GM18868 (cell line): ENCODE measurements around the gene PDE11A.

Experiments used
- ATAC-seq: cut with Tn5 transposase; IDR thresholded peaks from one replicate; pipeline ENCODE4 v1.9.1; 2021; ENCODE audit warnings: mild to moderate bottlenecking, moderate library complexity; ENCODE audit not compliant: unreplicated experiment

PDE11A gene

DNA sequence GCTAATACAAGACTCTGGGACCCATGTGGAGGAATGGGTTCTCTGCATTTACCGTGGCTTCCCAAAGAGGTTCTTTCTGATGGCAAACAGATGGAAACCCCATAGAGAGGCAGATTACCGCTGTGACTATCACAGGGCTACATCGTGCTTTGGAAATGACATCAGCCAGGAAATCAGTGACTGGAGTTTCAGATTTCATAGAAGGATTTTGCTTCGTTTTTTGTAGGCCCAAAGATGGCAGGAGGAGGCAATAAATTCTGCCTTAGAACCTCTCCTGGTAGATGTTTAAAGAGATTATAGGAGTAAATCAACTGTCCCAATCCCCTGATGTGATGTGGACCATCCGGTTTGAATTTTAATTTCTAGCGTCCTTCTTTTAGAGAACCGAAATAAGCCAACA, 465.9 kb downstream of the PDE11A start:
- no peak for ATAC-seq

DNA sequence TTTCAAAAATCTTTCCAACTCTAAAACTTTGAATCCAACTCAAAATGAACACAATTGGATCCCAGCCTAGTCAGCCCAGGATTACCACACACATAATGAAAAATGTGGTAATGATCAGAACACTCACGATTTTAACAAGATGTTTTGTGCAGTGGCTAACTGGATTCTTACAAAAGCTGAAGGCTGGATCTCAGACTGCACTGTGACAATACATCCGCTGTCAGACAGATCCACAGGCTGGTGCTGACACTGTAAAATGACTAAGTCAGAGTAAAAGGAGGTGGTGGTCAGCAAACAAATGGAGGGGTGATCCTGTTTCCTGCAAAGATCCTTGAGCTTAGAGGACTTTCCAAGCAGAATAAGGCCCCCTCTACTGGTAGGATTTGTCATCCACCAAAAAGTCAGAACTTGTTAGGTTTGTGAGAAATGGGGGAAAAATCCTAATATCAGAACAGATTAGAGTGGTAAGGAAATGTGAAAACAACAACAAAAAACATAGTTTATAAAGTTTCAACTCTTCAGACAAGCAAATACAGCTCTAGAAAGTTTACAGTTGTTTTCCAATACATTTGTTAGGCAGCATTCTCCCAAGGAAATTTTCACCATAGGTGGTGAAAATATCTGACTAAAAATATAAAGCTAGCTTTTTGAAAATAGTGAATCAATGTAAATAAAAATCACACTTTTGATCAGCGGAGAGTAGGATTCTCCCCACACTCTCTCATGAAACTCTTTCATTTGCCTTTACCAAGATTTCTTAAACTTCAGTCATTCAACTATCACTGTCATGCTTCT, 468.1 kb downstream of the PDE11A start:
- peak; percentile 43 for ATAC-seq

DNA sequence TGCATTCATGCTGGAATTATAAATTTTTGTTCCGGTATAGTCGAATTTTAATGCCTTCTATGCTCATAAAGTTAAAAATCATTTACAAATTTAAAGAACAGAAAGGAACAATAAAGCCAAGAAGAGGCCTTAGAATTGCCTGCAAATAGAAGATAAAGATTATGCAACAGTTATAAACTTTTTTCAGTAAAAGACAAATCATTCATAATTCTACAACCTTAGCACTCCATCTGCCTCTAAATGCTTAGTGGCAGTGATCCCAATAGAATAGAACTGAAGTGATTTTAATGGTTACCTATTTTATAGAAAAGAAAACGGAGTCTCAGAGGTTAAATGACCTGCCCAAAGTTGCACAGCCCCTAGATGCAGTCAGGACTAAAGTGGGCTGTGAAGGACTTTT, 468.8 kb downstream of the PDE11A start:
- ATAC-seq = no peak

DNA sequence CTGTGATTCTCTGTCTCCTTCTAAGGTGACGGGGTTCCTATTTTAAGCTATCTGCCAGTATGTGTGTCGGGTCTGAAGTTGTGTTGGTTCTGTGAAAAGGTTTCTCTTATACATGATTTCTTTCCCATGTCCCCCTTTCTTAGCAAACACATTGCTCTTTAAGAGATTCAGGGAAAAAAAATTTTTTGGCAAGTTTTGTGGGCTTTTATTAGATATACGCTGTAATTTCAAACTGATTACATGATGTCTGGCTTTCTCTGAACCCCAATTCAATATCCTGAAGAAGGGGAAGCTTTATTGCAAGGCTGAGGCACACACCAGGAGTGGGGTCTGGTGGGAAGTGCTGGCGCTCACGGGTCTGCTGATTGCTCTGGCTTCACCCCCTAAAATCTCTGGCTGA, 469.4 kb downstream of the PDE11A start:
- ATAC-seq = no peak

DNA sequence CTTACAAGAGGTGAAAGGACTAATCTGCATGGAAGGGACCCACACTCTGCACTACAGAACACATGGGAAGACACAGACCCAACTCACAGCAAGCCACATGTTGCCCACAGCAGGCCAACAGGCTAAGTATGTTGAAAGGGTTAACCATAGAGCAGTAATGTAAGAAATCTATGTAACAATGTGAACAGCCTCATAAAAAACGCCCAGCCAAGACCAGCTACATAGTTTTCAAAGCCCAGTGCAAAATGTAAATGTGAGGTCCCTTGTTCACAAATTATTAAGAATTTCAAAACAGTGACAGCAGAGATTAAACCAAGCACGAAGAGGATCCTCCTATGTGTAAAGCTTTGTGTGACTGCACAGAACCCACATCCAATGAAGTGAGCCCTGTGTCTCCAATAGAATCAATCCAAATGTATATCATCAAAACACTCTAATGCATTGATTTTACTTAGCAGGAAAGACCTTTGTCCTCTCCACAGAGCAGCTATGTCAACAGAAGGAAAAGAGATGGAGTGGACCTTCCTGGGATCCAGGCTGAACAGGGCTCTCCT, 469.9 kb downstream of the PDE11A start:
- no peak for ATAC-seq

DNA sequence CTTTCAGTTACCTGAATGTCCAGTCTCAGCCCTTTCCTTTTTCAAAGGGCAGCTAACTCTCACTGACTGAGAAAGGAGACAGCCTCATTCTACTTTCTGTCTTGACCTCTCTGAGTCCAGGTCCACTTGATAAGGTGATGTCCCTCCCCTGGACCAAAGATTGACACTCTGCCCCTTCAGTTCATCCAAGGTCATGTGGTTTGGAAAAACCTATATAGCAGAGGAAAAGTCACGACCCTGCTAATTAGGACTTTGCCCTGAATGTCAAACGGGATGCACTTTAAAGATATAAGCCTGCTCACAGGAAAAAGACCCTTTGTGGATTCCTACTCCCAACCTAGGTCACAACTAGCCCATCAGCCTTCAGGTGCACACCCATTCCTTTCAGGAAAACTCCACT, 471.7 kb downstream of the PDE11A start:
- no peak for ATAC-seq

DNA sequence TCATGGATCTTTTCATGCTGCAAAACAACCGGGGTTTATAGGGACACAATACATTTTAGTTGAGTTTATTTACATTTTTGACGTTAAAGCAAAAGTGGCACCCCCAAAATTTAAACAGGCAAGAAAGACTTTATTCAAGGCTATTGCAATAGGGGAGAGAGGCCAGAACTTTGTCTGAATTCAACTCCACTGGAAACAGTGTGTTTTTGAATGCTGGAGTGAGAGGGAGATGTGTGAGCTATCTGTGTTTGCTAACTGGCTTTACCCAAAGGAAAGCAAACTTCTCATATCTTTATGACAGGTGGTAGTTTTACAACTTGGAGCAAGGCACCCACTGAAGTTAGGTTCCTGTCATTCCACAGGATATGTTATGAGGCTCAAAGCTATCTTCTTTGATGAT, 472.6 kb downstream of the PDE11A start:
- ATAC-seq = no peak

DNA sequence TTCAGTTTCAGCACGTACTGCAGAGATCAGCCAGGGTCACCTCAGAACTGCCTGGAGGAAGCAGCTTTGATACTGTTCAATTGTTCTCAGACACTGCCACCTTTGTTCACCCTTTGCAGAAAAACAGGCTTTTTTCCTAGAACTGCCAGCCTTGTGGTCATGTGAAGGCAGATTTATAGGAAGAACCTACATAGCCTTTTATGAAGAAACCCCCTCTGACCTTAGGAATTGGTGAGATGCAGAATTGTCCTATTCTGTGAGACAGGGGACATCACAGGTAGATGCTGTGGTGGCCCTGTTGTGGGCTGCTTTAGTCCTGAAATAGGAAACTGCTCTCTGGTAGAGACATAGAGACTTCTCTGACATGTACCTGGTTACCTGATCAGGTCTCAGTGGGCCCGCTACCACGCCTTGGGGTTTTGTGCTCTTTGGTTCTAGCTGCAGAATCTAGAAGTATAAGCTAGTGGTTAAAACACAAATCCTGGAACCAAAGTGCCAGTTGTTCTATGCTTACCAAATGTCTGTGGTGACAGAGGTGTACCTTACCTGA, 473.4 kb downstream of the PDE11A start:
- ATAC-seq = no peak

DNA sequence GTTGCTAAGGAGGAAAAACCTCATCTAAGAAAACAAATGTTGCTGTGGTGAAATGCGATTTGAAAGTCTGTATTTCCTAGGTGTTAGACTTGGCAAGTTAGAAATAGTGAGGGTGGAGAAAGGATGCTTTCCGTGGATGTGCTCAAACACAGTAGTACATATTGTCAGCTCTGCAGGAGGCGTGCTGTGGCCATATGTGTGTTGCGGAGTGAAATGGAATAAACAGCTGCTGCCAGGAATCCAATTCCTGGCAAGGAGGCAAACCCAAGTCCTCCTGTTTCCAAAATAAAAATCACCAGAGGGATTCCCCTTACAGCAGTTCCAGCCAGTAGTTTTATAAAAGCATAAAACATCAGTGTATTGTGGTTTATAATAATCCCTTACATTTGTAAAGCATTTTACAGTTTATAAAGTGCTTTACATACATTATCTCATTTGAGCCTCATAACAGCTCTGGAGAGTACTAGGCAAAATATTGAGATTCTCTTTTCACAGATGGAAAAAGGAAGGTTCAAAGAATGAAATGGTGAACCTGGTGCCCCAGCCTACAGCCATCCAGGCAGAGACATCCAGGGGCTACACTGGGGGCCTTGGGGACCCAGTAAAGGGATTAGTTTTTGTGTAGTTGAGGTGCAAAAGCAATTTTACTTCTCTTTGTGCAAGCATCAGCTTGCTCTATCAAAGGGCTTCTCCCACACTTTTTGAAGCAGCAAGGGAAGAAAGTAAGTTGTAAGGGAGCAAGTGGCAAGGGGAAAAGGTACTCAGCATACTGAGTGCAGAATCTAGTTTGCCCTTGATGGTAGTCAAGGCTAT, 474.0 kb downstream of the PDE11A start:
- no peak for ATAC-seq

DNA sequence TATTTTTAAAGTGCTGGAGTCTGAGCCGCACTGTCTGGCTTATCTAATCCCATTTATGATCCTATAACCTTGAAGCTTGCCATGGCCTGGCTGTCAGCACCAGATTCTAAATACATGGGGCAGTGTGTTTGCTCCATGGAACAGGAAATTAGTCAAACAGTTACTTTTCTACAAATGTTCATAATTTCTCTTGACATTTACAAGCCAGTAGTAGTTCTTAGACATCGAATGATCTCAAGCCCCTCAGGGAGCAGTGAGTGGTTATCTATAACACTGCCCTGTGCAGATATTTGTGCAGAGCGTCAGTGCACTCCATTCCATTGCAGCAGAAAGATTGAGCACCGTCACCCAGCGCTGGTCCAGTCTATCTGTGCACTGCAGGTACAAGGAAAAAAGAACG, 474.8 kb downstream of the PDE11A start:
- no peak for ATAC-seq

DNA sequence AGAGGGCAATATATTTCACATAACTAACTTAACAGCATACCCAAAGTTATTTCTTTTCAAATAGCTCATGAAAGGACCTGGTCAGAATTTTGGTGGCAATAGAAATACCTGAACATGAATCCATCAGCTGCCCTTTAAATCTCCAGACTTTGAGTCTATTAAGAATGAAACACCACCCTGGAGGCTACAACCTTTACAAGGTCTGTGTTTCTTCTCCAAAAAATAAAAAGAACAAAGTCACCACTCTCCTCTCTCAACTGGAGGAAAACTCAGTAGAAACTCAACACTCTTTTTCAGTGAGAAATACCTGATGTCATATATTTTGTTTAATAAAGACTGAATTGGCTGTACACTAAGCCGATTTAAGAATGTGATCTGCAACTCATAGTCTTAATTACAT, 475.7 kb downstream of the PDE11A start:
- no peak for ATAC-seq

DNA sequence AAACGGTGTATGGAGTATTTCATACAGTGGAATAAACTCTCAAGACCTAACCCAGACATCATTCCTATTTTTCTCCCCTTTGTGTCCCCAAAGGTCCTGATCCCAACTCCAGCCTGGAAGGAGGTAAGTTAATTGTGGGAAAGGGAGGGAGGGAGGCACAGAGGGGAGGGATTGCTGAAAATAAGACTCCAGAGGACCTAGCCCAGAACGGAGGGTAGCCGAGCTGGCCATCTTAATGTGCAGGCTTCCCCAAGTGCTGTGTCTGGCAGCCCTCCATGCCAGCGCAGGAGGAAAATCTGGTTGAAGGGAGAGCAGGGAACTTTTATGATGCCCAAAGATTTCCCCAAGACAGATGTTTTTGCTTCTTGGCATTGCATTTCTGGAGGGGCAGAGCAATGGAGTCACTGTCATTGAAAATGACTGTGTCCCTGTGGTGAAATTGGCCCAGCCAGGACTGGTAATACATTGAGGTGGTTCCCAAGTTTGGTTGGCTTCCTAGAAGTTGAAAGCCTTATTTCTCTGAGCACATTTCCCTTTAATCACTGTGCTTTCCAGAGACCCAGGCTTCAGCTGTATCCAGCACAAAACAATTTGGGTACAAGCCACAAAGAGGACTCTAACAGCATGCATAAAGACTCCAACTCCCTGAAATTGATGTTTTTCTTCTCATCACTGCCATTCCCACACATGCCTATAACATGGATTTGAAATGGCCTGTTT, 477.3 kb downstream of the PDE11A start:
- no peak for ATAC-seq

DNA sequence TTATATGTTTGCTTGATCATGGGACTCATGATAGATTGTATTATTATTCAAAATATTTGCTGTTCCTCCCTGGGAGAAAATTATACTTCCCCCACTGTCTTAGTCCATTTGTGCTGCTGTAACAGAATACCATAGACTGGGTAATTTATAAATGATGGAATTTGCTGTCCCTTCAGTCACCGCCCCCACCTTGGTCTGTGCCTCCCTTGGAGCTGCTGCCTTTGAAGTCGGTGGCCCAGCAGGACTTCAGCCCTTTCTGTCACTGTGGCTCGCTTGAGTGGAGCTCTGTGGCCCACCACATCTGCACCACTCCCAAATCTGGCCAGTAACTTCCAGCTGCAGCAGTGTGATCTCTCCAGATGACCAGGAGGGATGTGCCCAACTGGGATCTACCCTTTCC, 479.2 kb downstream of the PDE11A start:
- no peak for ATAC-seq

DNA sequence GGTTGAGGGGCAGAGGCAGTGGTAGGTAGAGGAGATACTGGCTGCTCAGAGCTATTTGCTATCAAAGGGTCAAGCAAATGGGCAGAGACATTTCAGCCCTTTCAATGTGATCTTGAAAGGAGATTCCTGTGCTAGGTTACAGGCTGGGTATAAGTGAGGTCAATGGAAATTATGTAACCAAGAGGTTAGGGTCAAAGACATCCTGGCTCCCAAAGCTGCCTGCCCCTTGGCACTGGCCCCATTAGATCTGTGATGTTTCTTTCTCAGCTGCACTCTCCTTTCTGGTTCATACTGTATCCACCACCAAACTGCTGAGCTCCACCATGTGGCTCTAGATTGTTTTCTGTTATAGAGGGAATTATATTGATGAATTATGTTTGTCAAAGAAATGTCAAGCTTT, 479.6 kb downstream of the PDE11A start:
- no peak for ATAC-seq

DNA sequence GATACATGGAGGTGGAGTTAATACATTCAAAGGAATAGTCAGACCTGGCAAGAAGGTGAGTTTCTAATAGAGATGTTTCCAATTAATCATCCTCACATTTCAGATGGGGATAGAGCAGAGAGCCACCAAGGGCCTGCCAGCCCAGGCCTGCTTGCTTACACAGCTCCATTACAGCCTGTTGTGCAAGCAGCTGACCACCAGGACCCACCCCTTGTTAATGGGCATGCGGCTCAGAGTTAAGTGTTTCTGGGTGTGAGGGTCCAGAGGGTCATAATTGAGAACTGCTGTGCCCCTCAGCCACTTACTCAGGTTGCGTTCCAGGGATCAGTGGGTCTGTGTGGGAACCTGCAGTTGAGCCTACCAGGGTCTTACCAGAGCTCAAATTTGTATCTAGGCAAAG, 480.2 kb downstream of the PDE11A start:
- no peak for ATAC-seq

DNA sequence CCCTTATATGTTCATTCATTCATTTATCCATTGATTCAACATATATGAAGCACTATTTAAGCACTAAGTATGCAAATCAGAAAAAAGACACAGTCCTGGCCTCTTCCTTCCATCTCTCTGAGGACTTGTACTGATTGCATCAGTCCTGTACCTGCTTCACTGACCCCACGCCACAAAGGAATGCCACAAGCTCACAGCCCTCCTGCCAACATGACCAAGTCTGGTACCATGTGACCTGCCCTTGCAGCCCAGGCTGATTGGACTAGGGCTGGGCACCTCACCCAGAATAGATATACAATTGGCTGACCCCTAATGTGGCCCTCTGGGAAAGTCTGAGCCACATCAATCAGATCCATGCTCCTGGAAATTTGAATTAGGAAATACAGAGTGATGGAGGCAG, 483.4 kb downstream of the PDE11A start:
- ATAC-seq = no peak

DNA sequence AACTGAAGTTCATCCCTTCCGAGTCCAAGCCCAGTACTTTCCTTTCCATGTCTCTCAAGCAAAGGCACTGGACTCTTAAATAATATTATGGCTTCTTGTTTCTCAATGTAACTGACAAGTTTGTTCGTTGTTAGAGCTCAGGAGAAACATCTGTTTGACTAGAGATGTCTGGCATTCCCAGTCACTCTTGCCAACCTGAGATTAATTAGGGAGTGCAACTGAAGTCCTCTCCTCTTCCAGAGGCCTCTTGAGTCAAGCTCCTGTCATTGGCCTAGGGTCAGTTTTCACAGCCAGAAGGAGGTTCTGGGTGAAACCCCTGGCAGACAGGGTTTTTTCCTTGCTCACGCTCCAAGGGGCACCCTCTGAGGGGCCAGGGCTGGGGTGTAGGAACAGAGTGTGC, 483.9 kb downstream of the PDE11A start:
- no peak for ATAC-seq

DNA sequence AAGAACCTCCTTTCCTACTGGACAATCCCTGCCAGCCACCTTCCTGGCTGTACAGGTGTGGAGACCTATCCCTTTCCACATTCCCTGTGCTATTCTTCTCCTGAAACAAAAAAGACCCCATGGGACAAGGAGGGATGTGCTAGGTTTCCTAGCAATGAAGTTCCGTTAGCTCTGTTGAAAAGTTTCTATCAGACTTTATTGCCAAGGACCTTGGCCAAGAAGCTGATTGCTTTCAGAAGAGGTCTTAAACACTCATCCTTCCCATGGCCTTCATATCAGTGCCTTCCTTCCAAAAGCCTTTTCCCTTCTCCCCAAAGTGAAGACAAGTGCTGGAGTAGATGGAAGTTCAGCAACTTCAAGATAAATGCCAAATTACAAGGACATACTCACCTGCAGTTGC, 485.2 kb downstream of the PDE11A start:
- ATAC-seq = no peak

DNA sequence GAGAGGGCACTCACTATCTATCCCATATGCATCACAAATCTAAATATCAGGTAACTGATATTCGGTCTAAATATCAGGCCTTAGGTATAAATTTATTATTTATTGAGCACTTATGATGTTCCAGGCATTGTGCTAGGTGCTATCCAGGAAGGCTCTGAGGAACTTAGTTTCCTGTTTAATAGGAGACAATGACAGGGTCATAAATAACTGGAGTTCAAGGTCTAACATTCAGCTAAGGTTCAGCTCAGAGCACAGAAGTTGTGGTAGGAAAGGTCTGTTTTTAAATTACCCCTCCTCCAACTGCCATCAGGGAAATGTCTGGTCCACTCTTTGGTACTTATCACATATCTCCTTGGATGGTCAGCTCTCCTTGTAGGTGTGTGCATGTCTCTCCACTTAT, 486.4 kb downstream of the PDE11A start:
- ATAC-seq = no peak

DNA sequence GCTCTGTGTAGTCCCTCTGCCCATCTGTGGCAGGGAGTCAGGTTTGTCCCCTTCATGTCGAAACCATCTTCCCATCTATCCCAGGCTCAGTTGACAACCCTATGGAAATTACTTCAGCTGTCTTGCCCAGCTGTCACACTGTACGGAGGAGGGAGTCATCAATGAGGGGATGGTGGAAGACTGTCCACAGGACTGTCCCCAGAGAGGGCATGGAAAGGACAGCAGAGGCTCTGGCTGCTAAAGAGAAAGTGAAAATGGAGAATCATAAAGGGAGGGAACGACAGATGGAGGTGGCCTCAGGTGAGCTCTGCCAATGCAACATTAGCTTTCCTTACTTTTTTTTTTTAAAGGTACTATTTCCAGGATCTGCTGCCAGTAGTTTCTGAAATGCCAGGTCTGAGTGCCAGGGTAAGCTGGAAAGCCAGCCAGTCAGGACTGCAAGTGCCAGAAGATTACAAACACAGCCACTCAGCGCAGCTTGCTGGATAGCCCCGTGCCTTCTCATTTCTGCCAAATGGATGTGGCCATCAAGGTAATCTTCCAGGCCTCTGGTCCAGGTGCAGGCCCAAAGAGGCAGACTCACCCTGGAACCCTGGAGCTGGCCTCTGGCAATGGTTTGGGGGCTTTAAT, 487.2 kb downstream of the PDE11A start:
- ATAC-seq = no peak
